H9 (cell line): ENCODE data around the gene IFIT5. TPM values are rescaled to one million over a fixed set of nuclear protein-coding genes. Genes with fewer than 3 reads are reported as not detected.

Experiments used
- DNase-seq: peaks from one replicate; pipeline ENCODE4 v3.0.0-alpha.2; 2017
- H2AFZ ChIP-seq: one replicate; pipeline ENCODE4 v1.6.1; 2013; ENCODE audit warnings: mild to moderate bottlenecking, low read length, control low read depth, moderate library complexity
- H2AK5ac ChIP-seq: 2 replicates; pipeline ENCODE4 v1.6.1; 2013; ENCODE audit warnings: low read length, control low read depth, mixed read lengths; ENCODE audit not compliant: insufficient read length
- H2BK120ac ChIP-seq: one replicate; pipeline ENCODE4 v1.6.1; 2013; ENCODE audit warnings: low read depth, mild to moderate bottlenecking, low read length, control low read depth, inconsistent platforms; ENCODE audit not compliant: poor library complexity, severe bottlenecking
- H2BK12ac ChIP-seq: 2 replicates; pipeline ENCODE4 v1.6.1; 2013; ENCODE audit warnings: low read length, control low read depth, mixed read lengths, low read depth; ENCODE audit not compliant: insufficient read length
- H2BK15ac ChIP-seq: 2 replicates; pipeline ENCODE4 v1.6.1; 2013; ENCODE audit warnings: low read depth, low read length, control low read depth
- H2BK20ac ChIP-seq: one replicate; pipeline ENCODE4 v1.6.1; 2013; ENCODE audit warnings: low read depth, mild to moderate bottlenecking, low read length, control low read depth, inconsistent platforms; ENCODE audit not compliant: poor library complexity, severe bottlenecking
- H2BK5ac ChIP-seq: 2 replicates; pipeline ENCODE4 v1.6.1; 2013; ENCODE audit warnings: low read length, control low read depth, mixed read lengths; ENCODE audit not compliant: insufficient read length
- H3K14ac ChIP-seq: 2 replicates; pipeline ENCODE4 v1.6.1; 2013; ENCODE audit warnings: low read length, control low read depth; ENCODE audit not compliant: insufficient read depth
- H3K18ac ChIP-seq: 2 replicates; pipeline ENCODE4 v1.6.1; 2013; ENCODE audit warnings: low read depth, mild to moderate bottlenecking, mixed read lengths, low read length, control low read depth; ENCODE audit not compliant: insufficient read length
- H3K23ac ChIP-seq: 2 replicates; pipeline ENCODE4 v1.6.1; 2013; ENCODE audit warnings: low read length, control low read depth, mixed read lengths, low read depth; ENCODE audit not compliant: insufficient read length
- H3K23me2 ChIP-seq: 2 replicates; pipeline ENCODE4 v1.6.1; 2013; ENCODE audit warnings: low read depth, mild to moderate bottlenecking, mixed read lengths, low read length, control low read depth; ENCODE audit not compliant: insufficient read length, poor library complexity, severe bottlenecking
- H3K27ac ChIP-seq: 2 replicates; pipeline ENCODE4 v1.5.1; 2013; ENCODE audit warnings: low read length, control low read depth, mixed read lengths, low read depth; ENCODE audit not compliant: insufficient read length
- H3K27me3 ChIP-seq: 2 replicates; pipeline ENCODE4 v1.6.1; 2013; ENCODE audit warnings: low read length, control low read depth, inconsistent platforms; ENCODE audit not compliant: insufficient read depth
- H3K4ac ChIP-seq: 2 replicates; pipeline ENCODE4 v1.6.1; 2013; ENCODE audit warnings: low read depth, mild to moderate bottlenecking, control low read depth, inconsistent platforms, low read length, moderate library complexity
- H3K4me1 ChIP-seq: 2 replicates; pipeline ENCODE4 v1.6.1; 2013; ENCODE audit warnings: low read length, control low read depth, inconsistent platforms; ENCODE audit not compliant: insufficient read depth
- H3K4me2 ChIP-seq: 2 replicates; pipeline ENCODE4 v1.6.1; 2013; ENCODE audit warnings: low read length, control low read depth, mixed read lengths; ENCODE audit not compliant: insufficient read length, insufficient read depth
- H3K56ac ChIP-seq: 2 replicates; pipeline ENCODE4 v1.6.1; 2013; ENCODE audit warnings: low read depth, mild to moderate bottlenecking, mixed read lengths, low read length, control low read depth; ENCODE audit not compliant: insufficient read length
- H3K79me1 ChIP-seq: 2 replicates; pipeline ENCODE4 v1.6.1; 2013; ENCODE audit warnings: low read depth, mild to moderate bottlenecking, moderate library complexity, low read length, control low read depth, inconsistent platforms; ENCODE audit not compliant: insufficient read depth, poor library complexity, severe bottlenecking
- H3K79me2 ChIP-seq: 2 replicates; pipeline ENCODE4 v1.6.1; 2013; ENCODE audit warnings: low read length, control low read depth, inconsistent platforms; ENCODE audit not compliant: insufficient read depth
- H3K9ac ChIP-seq: 2 replicates; pipeline ENCODE4 v1.6.1; 2013; ENCODE audit warnings: low read length, control low read depth, mixed read lengths; ENCODE audit not compliant: insufficient read length; ENCODE audit errors: extremely low read depth
- H3K9me3 ChIP-seq: one replicate; pipeline ENCODE4 v1.6.1; 2013; ENCODE audit warnings: low read depth, low read length, inconsistent platforms; ENCODE audit not compliant: control insufficient read depth
- H3T11ph ChIP-seq: one replicate; pipeline ENCODE4 v1.6.1; 2013; ENCODE audit warnings: mild to moderate bottlenecking, low read length, control low read depth, inconsistent platforms
- H4K20me1 ChIP-seq: one replicate; pipeline ENCODE4 v1.6.1; 2013; ENCODE audit not compliant: control insufficient read depth, insufficient read length, insufficient read depth
- H4K5ac ChIP-seq: 2 replicates; pipeline ENCODE4 v1.6.1; 2013; ENCODE audit warnings: low read depth, mild to moderate bottlenecking, mixed read lengths, low read length, control low read depth; ENCODE audit not compliant: insufficient read length
- H4K8ac ChIP-seq: replicated peaks from 2 replicates; pipeline ENCODE4 v1.6.1; 2013; ENCODE audit warnings: low read length, control low read depth, mixed read lengths, low read depth; ENCODE audit not compliant: insufficient read length
- H4K91ac ChIP-seq: 2 replicates; pipeline ENCODE4 v1.6.1; 2013; ENCODE audit warnings: low read depth, mild to moderate bottlenecking, moderate library complexity, mixed read lengths, low read length, control low read depth; ENCODE audit not compliant: insufficient read length
- H3K27ac Mint-ChIP-seq, 3 experiments: 2 replicates in 2 of 3; 3 replicates in 1 of 3; pipeline ENCODE4 v1.8.0; 2020 to 2021; ENCODE audit warnings: mixed read lengths in 3 of 3, mild to moderate bottlenecking in 1 of 3, moderate library complexity in 1 of 3
- H3K27me3 Mint-ChIP-seq: 2 replicates; pipeline ENCODE4 v1.8.0; 2021; ENCODE audit warnings: low read depth, mild to moderate bottlenecking, moderate library complexity, mixed read lengths
- H3K36me3 Mint-ChIP-seq, 3 experiments: 2 replicates in 2 of 3; 3 replicates in 1 of 3; pipeline ENCODE4 v1.8.0; 2020 to 2021; ENCODE audit warnings: low read depth in 3 of 3, mixed read lengths in 3 of 3; ENCODE audit not compliant: insufficient read depth in 1 of 3
- H3K4me1 Mint-ChIP-seq, 2 experiments: 2 replicates each; pipeline ENCODE4 v1.8.0; 2020; ENCODE audit warnings: mixed read lengths in 2 of 2
- H3K4me3 Mint-ChIP-seq, 2 experiments: 2 replicates in 1 of 2; 3 replicates in 1 of 2; pipeline ENCODE4 v1.8.0; 2020 to 2021; ENCODE audit warnings: mild to moderate bottlenecking in 2 of 2, mixed read lengths in 2 of 2, moderate library complexity in 1 of 2
- H3K9me3 Mint-ChIP-seq, 2 experiments: 2 replicates in 1 of 2; 3 replicates in 1 of 2; pipeline ENCODE4 v1.8.0; 2020; ENCODE audit warnings: mild to moderate bottlenecking in 2 of 2, mixed read lengths in 2 of 2, moderate library complexity in 1 of 2
- WGBS: extraction: QIAGEN DNeasy Blood & Tissue Kit; methylation state at CpG from one replicate; pipeline ENCODE4 v1.1.7; 2013; ENCODE audit warnings: missing lambda C conversion rate, low lambda C conversion rate, mixed read lengths; ENCODE audit not compliant: insufficient read length; ENCODE audit errors: extremely low coverage; 5-methylcytosine and 5-hydroxymethylcytosine counted together
- total RNA-seq: library from RNA; stranded (reverse); gene quantifications from 2 replicates; pipeline ENCODE4 v1.2.1, GENCODE V29; 2021
- TF ChIP-seq, protein P1 (sequence below): fragments of 200-600 bp; sonication (generic); conservative IDR thresholded peaks from 3 replicates; pipeline ENCODE4 v1.8.0; 2021; ENCODE audit warnings: antibody characterized with exemption, mild to moderate bottlenecking

Gene IFIT5
- total RNA-seq, 1 experiment from 2014 or later, result 2.3 TPM

DNA sequence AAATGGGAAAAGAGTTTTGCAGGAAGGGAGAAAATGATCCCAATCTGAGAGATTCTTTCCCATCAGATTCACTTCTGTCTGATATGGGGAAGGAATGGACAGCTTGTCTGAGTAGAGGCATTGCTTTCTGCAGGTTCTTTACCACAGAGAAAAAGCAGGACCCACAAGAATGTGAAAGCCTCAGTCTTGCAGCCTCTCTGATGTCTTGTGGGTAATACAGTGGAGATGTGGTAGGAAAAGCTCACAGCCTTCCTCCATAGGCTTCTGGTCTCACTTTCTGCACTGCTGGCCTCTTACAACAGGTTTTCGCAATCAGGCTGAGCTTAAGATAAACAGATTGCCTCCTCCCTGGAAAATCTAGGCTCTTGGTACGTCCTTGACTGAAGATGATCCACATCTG lies 21.4 kb upstream of the IFIT5 start:
- Histone ChIP-seq H3T11ph (no peak overlapping the region), H3K79me1 (no peaks in the 10 kb centered on the region), H2BK120ac (no peak overlapping the region), H2BK15ac (no peak overlapping the region), H3K23me2 (peaks cover 2% of the 10 kb centered on the region), H3K4ac (no peak overlapping the region), H3K9me3 (no peaks in the 10 kb centered on the region), H3K27ac (no peak overlapping the region), H3K79me2 (no peaks in the 10 kb centered on the region), H3K56ac (no peak overlapping the region), H4K91ac (no peak overlapping the region), H3K4me1 (peaks cover 4% of the 10 kb centered on the region; the same call in 1 of the 2 replicates), H4K5ac (no peak overlapping the region), H4K8ac (no peak overlapping the region), H3K27me3 (no peaks in the 10 kb centered on the region), H2BK12ac (no peak overlapping the region), H3K23ac (no peak overlapping the region), H2AFZ (peak overlapping the region; percentile 78), H4K20me1 (no peaks in the 10 kb centered on the region), H2BK5ac (no peak overlapping the region), H3K4me2 (no peak overlapping the region), H2BK20ac (no peak overlapping the region), H3K9ac (no peak overlapping the region), H3K18ac (no peak overlapping the region), H3K14ac (no peak overlapping the region), H2AK5ac (no peak overlapping the region)
- no CpG with 5 or more reads among the region's 2 CpGs for WGBS
- H3K36me3 Mint-ChIP-seq, result peaks cover 1 to 7% (median 3%) of the 10 kb centered on the region in 3 experiments; a peak in 5 of 7 replicates
- TF ChIP-seq, protein P1, sequence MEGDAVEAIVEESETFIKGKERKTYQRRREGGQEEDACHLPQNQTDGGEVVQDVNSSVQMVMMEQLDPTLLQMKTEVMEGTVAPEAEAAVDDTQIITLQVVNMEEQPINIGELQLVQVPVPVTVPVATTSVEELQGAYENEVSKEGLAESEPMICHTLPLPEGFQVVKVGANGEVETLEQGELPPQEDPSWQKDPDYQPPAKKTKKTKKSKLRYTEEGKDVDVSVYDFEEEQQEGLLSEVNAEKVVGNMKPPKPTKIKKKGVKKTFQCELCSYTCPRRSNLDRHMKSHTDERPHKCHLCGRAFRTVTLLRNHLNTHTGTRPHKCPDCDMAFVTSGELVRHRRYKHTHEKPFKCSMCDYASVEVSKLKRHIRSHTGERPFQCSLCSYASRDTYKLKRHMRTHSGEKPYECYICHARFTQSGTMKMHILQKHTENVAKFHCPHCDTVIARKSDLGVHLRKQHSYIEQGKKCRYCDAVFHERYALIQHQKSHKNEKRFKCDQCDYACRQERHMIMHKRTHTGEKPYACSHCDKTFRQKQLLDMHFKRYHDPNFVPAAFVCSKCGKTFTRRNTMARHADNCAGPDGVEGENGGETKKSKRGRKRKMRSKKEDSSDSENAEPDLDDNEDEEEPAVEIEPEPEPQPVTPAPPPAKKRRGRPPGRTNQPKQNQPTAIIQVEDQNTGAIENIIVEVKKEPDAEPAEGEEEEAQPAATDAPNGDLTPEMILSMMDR, result no peak
- no peak for DNase-seq
- H3K27ac Mint-ChIP-seq, result no peak overlapping the region
- H3K9me3 Mint-ChIP-seq, result peaks cover 4 to 5% of the 10 kb centered on the region in 2 experiments; a peak in 4 of 5 replicates
- H3K4me3 Mint-ChIP-seq, result no peak overlapping the region
- no peaks in the 10 kb centered on the region for H3K27me3 Mint-ChIP-seq
- H3K4me1 Mint-ChIP-seq, result peaks cover 9 to 11% of the 10 kb centered on the region in 2 experiments
